Liver (tissue), 9 donors: ENCODE data around the gene SLC25A21. TPM values are rescaled to one million over a fixed set of nuclear protein-coding genes. Genes with fewer than 3 reads are reported as not detected.

Experiments used
- DNase-seq: peaks from one replicate; pipeline ENCODE4 v3.0.0-alpha.2; 2017; ENCODE audit warnings: low spot score
- H3K27ac ChIP-seq, 2 donors: one replicate each; pipeline ENCODE4 v1.7.0; 2013; ENCODE audit warnings: inconsistent platforms in 2 of 2, low read length in 2 of 2, control low read depth in 1 of 2, low read depth in 1 of 2, mild to moderate bottlenecking in 1 of 2
- H3K27me3 ChIP-seq, 4 donors: one replicate each; pipeline versions ENCODE4 v1.6.1 to v1.7.0; 2013; ENCODE audit warnings: low read length in 3 of 4, inconsistent platforms in 1 of 4, mild to moderate bottlenecking in 1 of 4, moderate library complexity in 1 of 4; ENCODE audit not compliant: control insufficient read depth in 4 of 4, insufficient read depth in 4 of 4
- H3K36me3 ChIP-seq, 4 donors: one replicate each; pipeline versions ENCODE4 v1.6.1 to v1.7.0; 2013; ENCODE audit warnings: low read length in 3 of 4, mild to moderate bottlenecking in 3 of 4, low read depth in 1 of 4, moderate library complexity in 1 of 4; ENCODE audit not compliant: control insufficient read depth in 4 of 4, insufficient read depth in 3 of 4
- H3K4me1 ChIP-seq, 4 donors: one replicate each; pipeline versions ENCODE4 v1.6.1 to v1.7.0; 2013; ENCODE audit warnings: low read length in 3 of 4, mild to moderate bottlenecking in 3 of 4, moderate library complexity in 1 of 4; ENCODE audit not compliant: control insufficient read depth in 4 of 4, insufficient read depth in 4 of 4
- H3K4me3 ChIP-seq, 3 donors: one replicate each; pipeline versions ENCODE4 v1.6.1 to v1.7.0; 2013; ENCODE audit warnings: low read length in 3 of 3, control low read depth in 1 of 3, low read depth in 1 of 3, mild to moderate bottlenecking in 1 of 3
- H3K9ac ChIP-seq, 2 donors: one replicate each; pipeline ENCODE4 v1.7.0; 2013; ENCODE audit warnings: low read length in 2 of 2, mild to moderate bottlenecking in 2 of 2, moderate library complexity in 2 of 2, control low read depth in 1 of 2, low read depth in 1 of 2
- H3K9me3 ChIP-seq, 4 donors: one replicate each; pipeline versions ENCODE4 v1.6.1 to v1.7.0; 2013; ENCODE audit warnings: low read length in 3 of 4; ENCODE audit not compliant: control insufficient read depth in 4 of 4
- EGR1 ChIP-seq, 2 donors: IDR thresholded peaks; 2 replicates each; pipeline ENCODE4 v1.6.1; 2016 to 2018; ENCODE audit warnings: antibody characterized with exemption in 2 of 2, low read depth in 2 of 2
- FOXA1 ChIP-seq: IDR thresholded peaks from 2 replicates; pipeline ENCODE4 v1.6.1; 2016; ENCODE audit warnings: antibody characterized with exemption
- FOXA2 ChIP-seq: IDR thresholded peaks from 2 replicates; pipeline ENCODE4 v1.6.1; 2016; ENCODE audit warnings: antibody characterized with exemption
- GABPA ChIP-seq, 2 donors: IDR thresholded peaks in 1 of 2; conservative IDR thresholded peaks in 1 of 2; 2 replicates each; pipeline ENCODE4 v1.6.1; 2016; ENCODE audit warnings: antibody characterized with exemption in 2 of 2, mild to moderate bottlenecking in 1 of 2, moderate library complexity in 1 of 2
- HNF4A ChIP-seq, 2 donors: conservative IDR thresholded peaks; 2 replicates each; pipeline ENCODE4 v1.6.1; 2016; ENCODE audit warnings: antibody characterized with exemption in 2 of 2, mild to moderate bottlenecking in 2 of 2
- JUND ChIP-seq, 2 donors: IDR thresholded peaks; 2 replicates each; pipeline ENCODE4 v1.6.1; 2016; ENCODE audit warnings: antibody characterized with exemption in 2 of 2
- NR2F2 ChIP-seq: IDR thresholded peaks from 2 replicates; pipeline ENCODE4 v1.6.1; 2016; ENCODE audit warnings: antibody characterized with exemption
- RAD21 ChIP-seq, 2 donors: IDR thresholded peaks; 2 replicates each; pipeline ENCODE4 v1.6.1; 2016; ENCODE audit warnings: antibody characterized with exemption in 2 of 2, mild to moderate bottlenecking in 2 of 2
- RXRA ChIP-seq, 2 donors: IDR thresholded peaks; 2 replicates each; pipeline ENCODE4 v1.6.1; 2017 to 2018; ENCODE audit warnings: antibody characterized with exemption in 2 of 2, mild to moderate bottlenecking in 1 of 2
- SP1 ChIP-seq: IDR thresholded peaks from 2 replicates; pipeline ENCODE4 v1.6.1; 2018; ENCODE audit warnings: antibody characterized with exemption, mild to moderate bottlenecking
- TAF1 ChIP-seq: conservative IDR thresholded peaks from 2 replicates; pipeline ENCODE4 v1.6.1; 2016; ENCODE audit warnings: antibody characterized with exemption, mild to moderate bottlenecking
- YY1 ChIP-seq: IDR thresholded peaks from 2 replicates; pipeline ENCODE4 v1.6.1; 2016; ENCODE audit warnings: antibody characterized with exemption, mild to moderate bottlenecking
- WGBS: extraction: QIAGEN DNeasy Blood & Tissue Kit; methylation state at CpG from one replicate; pipeline ENCODE4 v1.1.7; 2013; 5-methylcytosine and 5-hydroxymethylcytosine counted together
- polyA plus RNA-seq, 2 donors: library from polyadenylated mRNA; stranded (reverse) in 1 of 2; unstranded in 1 of 2; fragments of 200-250 nt in 1 of 2; fragments of >200 nt in 1 of 2; fragmentation: Nextera tagmentation in 1 of 2; extraction: Ambion mirVana in 1 of 2; gene quantifications; one replicate each; pipeline versions ENCODE4 v1.2.1 to v1.2.3, GENCODE V29; 2013 to 2015
- total RNA-seq, 2 donors: library from RNA; depleted of rRNA; stranded (reverse); fragments of >200 nt; gene quantifications; one replicate each; pipeline ENCODE4 v1.2.3, GENCODE V29; 2014
- TF ChIP-seq, protein P1 (sequence below): IDR thresholded peaks from 2 replicates; pipeline ENCODE4 v1.6.1; 2016; ENCODE audit warnings: antibody characterized with exemption
- TF ChIP-seq, protein P2 (sequence below): IDR thresholded peaks from 2 replicates; pipeline ENCODE4 v1.6.1; 2016; ENCODE audit warnings: antibody characterized with exemption
- TF ChIP-seq, protein P3 (sequence below): fragments of 150-350 bp; IDR thresholded peaks from 2 replicates; pipeline ENCODE4 v1.5.1; 2017; ENCODE audit warnings: improper control_type of control experiment, low read depth, low read length; ENCODE audit not compliant: missing input control
- TF ChIP-seq, protein P4 (sequence below): IDR thresholded peaks from 2 replicates; pipeline ENCODE4 v1.6.1; 2016; ENCODE audit warnings: antibody characterized with exemption
- donor health status: healthy.
- donor health status: healthy.
- donor health status: healthy.
- donor health status: healthy.
- donor health status: healthy.

Gene SLC25A21
- total and polyA plus RNA-seq, 4 donors = 0.13 to 24.3 (median 0.23) TPM

DNA sequence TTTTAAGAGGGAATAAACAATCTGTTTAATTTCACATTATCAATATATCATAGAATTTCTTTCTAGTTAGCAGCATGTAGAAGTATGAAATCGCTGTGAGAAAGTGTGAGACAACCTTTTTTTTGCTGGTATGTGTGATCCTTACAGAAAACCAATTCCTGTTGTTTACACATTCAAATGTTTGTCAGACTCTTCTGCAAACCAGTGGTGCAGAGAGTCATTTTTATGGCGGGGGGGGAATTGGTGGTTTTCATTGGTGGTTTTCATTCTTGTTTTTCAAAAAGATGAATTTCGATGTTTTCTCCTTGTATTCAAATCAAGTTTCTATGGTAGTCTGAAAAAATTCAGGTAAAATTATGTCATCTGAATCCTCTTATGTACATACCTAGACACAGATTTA, 57.8 kb downstream of the SLC25A21 start:
- WGBS = 67% methylated on average over 3 of the region's 3 CpGs
- DNase-seq = no peak

DNA sequence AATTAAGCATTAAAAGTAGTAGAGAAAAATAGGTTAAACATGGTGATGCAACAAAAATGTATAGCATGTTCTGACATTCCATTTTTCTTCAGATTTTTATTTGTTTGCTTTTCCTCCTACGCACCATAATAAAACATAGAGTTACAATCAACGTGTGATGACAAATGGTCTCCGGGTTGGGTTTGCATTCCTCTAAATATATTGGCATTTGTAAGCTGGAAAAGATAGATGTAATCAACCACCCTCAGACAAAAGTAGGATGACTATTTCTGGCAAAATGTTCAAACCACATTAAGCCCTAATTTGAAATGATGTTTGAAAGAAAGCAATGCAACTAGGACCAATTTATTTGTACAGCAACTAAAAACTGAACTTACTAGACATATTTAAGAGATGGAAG, 58.4 kb downstream of the SLC25A21 start:
- Histone ChIP-seq H3K4me1 (no peaks in the 10 kb centered on the region), H3K27ac (no peak overlapping the region), H3K36me3 (no peaks in the 10 kb centered on the region), H3K4me3 (no peak overlapping the region), H3K9me3 (peaks cover 0 to 8% (median 2%) of the 10 kb centered on the region in 4 donors), H3K9ac (no peak overlapping the region), H3K27me3 (no peaks in the 10 kb centered on the region)
- 85% methylated on average over 3 of the region's 3 CpGs for WGBS
- TF ChIP-seq RXRA (IDR thresholded peaks at IDR 0.05) (no peak), JUND (IDR thresholded peaks at IDR 0.05) (no peak), TAF1 (no peak)
- no peak for DNase-seq

More for the DNA sequence above, 57.8 kb downstream of the SLC25A21 start:
- no peaks in the 10 kb centered on the region for H3K4me1 ChIP-seq
- TF ChIP-seq, protein P1, sequence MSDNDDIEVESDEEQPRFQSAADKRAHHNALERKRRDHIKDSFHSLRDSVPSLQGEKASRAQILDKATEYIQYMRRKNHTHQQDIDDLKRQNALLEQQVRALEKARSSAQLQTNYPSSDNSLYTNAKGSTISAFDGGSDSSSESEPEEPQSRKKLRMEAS = no peak
- no peak for TF ChIP-seq FOXA1
- TF ChIP-seq RAD21 (IDR thresholded peaks at IDR 0.05) = no peak
- TF ChIP-seq, protein P2, sequence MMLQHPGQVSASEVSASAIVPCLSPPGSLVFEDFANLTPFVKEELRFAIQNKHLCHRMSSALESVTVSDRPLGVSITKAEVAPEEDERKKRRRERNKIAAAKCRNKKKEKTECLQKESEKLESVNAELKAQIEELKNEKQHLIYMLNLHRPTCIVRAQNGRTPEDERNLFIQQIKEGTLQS = no peak
- TF ChIP-seq EGR1 (IDR thresholded peaks at IDR 0.05; ENCODE audit: low read depth in 2 of 2) = no peak
- TF ChIP-seq SP1 = no peak
- TF ChIP-seq, protein P3, sequence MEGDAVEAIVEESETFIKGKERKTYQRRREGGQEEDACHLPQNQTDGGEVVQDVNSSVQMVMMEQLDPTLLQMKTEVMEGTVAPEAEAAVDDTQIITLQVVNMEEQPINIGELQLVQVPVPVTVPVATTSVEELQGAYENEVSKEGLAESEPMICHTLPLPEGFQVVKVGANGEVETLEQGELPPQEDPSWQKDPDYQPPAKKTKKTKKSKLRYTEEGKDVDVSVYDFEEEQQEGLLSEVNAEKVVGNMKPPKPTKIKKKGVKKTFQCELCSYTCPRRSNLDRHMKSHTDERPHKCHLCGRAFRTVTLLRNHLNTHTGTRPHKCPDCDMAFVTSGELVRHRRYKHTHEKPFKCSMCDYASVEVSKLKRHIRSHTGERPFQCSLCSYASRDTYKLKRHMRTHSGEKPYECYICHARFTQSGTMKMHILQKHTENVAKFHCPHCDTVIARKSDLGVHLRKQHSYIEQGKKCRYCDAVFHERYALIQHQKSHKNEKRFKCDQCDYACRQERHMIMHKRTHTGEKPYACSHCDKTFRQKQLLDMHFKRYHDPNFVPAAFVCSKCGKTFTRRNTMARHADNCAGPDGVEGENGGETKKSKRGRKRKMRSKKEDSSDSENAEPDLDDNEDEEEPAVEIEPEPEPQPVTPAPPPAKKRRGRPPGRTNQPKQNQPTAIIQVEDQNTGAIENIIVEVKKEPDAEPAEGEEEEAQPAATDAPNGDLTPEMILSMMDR = no peak
- TF ChIP-seq JUND (IDR thresholded peaks at IDR 0.05) = no peak
- TF ChIP-seq NR2F2 = no peak
- TF ChIP-seq, protein P4, sequence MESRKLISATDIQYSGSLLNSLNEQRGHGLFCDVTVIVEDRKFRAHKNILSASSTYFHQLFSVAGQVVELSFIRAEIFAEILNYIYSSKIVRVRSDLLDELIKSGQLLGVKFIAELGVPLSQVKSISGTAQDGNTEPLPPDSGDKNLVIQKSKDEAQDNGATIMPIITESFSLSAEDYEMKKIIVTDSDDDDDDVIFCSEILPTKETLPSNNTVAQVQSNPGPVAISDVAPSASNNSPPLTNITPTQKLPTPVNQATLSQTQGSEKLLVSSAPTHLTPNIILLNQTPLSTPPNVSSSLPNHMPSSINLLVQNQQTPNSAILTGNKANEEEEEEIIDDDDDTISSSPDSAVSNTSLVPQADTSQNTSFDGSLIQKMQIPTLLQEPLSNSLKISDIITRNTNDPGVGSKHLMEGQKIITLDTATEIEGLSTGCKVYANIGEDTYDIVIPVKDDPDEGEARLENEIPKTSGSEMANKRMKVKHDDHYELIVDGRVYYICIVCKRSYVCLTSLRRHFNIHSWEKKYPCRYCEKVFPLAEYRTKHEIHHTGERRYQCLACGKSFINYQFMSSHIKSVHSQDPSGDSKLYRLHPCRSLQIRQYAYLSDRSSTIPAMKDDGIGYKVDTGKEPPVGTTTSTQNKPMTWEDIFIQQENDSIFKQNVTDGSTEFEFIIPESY = no peak
- no peak for TF ChIP-seq YY1
- no peak for TF ChIP-seq FOXA2
- no peak for TF ChIP-seq TAF1
- no peak for TF ChIP-seq GABPA (IDR thresholded peaks at IDR 0.05 in 1 of 2, conservative IDR thresholded peaks at IDR 0.05 in 1 of 2)
- TF ChIP-seq HNF4A (conservative IDR thresholded peaks at IDR 0.05) = no peak
- no peaks in the 10 kb centered on the region for H3K27me3 ChIP-seq
- H3K9ac ChIP-seq = no peak overlapping the region
- H3K36me3 ChIP-seq = no peaks in the 10 kb centered on the region
- no peak overlapping the region for H3K27ac ChIP-seq
- peaks cover 0 to 8% (median 2%) of the 10 kb centered on the region in 4 donors for H3K9me3 ChIP-seq
- no peak overlapping the region for H3K4me3 ChIP-seq

DNA sequence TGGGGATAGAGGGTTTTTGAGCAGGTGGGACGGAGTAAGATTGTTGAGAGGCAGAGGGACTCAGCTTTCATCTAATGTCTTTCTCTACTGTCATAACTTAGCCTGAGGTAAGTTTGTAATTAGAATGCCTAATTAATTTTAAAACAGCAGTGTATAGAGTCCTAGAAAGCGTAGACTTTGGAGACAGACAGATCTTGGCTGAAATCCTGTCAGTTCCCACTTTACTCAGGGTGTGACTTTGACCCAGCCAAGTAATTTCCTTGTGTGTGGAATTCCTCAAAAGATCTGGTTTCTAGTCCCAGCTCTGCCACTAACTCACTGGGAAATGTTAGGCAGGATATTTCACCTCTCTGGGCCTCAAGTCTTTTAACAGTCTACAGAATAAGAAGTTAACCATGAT, 74.3 kb downstream of the SLC25A21 start:
- no peak for DNase-seq
- TF ChIP-seq RAD21 (IDR thresholded peaks at IDR 0.05) (no peak), RXRA (IDR thresholded peaks at IDR 0.05) (no peak), FOXA1 (no peak)
- TF ChIP-seq, protein P2 = no peak
- Histone ChIP-seq H3K9ac (no peak overlapping the region), H3K27ac (no peak overlapping the region), H3K27me3 (no peaks in the 10 kb centered on the region), H3K36me3 (no peaks in the 10 kb centered on the region), H3K4me1 (no peaks in the 10 kb centered on the region), H3K4me3 (no peak overlapping the region), H3K9me3 (no peaks in the 10 kb centered on the region)
- 83% methylated on average over 2 of the region's 2 CpGs for WGBS
